HepG2 (cell line): ENCODE results near the gene METTL27. TPM values are rescaled to one million over a fixed set of nuclear protein-coding genes. Genes with fewer than 3 reads are reported as not detected.

ENCODE experiments used
- ATAC-seq: fragments of 200-7000 bp; cut with Tn5 transposase; 3 replicates; pipeline ENCODE4 v1.9.1; 2020; ENCODE audit warnings: mild to moderate bottlenecking, moderate library complexity
- BruUV-seq: library from RNA; stranded (reverse); fragments of 400-500 nt; replicated peaks from 2 replicates; lab custom pipeline; 2021; lab: Mats Ljungman, UMichigan
- CTCF ChIA-PET: fragments of 300-600 bp; formaldehyde crosslinking; extraction: SDS; loops from one replicate; lab custom pipeline; 2021; ENCODE audit warnings: low total read pairs, inconsistent platforms, low intra/inter-chr PET ratio; lab: Yijun Ruan, JAX
- POLR2A ChIA-PET: fragments of 350-600 bp; sonication (Branson Sonifier 250); formaldehyde crosslinking; loops from one replicate; lab custom pipeline; 2020; ENCODE audit warnings: antibody characterized with exemption, inconsistent platforms; lab: Yijun Ruan, JAX
- DNase-seq: peaks from one replicate; pipeline ENCODE4 v3.0.0-alpha.2; 2015; ENCODE audit warnings: low spot score
- FAIRE-seq: peaks from 3 replicates; lab custom pipeline; 2011; peaks lifted over from hg19 to GRCh38; lab: Jason Lieb, UNC
- H2AFZ ChIP-seq: one replicate; pipeline ENCODE4 v1.6.1; 2011; ENCODE audit warnings: low read length, inconsistent platforms
- H3K27ac ChIP-seq: fragments of 300-600 bp; 3 replicates; pipeline ENCODE4 v1.8.0; 2011; ENCODE audit warnings: mixed run types, mild to moderate bottlenecking, mixed read lengths, low read length, inconsistent platforms; ENCODE audit not compliant: insufficient read depth; ENCODE audit errors: extremely low read length
- H3K27me3 ChIP-seq, 2 experiments: fragments of 200-600 bp in 1 of 2; 2 replicates in 1 of 2; 3 replicates in 1 of 2; pipeline versions ENCODE4 v1.6.0 to v1.8.0; 2011; ENCODE audit warnings: low read length in 2 of 2, mild to moderate bottlenecking in 2 of 2, moderate library complexity in 2 of 2, inconsistent platforms in 1 of 2; ENCODE audit not compliant: insufficient read depth in 2 of 2, control insufficient read depth in 1 of 2
- H3K36me3 ChIP-seq, 2 experiments: fragments of 200-600 bp in 1 of 2; replicated peaks in 1 of 2; 2 replicates in 1 of 2; 3 replicates in 1 of 2; pipeline versions ENCODE4 v1.5.1 to v1.8.0; 2011; ENCODE audit warnings: low read length in 2 of 2, inconsistent platforms in 1 of 2; ENCODE audit not compliant: insufficient read depth in 2 of 2, control insufficient read depth in 1 of 2
- H3K4me1 ChIP-seq: 2 replicates; pipeline ENCODE4 v1.5.1; 2012; ENCODE audit warnings: low read length, inconsistent platforms; ENCODE audit not compliant: insufficient read depth
- H3K4me2 ChIP-seq: 2 replicates; pipeline ENCODE4 v1.6.0; 2011; ENCODE audit warnings: low read depth, low read length, inconsistent platforms
- H3K4me3 ChIP-seq, 3 experiments: fragments of 200-600 bp in 1 of 3; sonication (generic), shearing (Covaris generic) in 1 of 3; replicated peaks in 1 of 3; 2 replicates each; pipeline ENCODE4 v1.5.1; 2011 to 2016; ENCODE audit warnings: low read length in 3 of 3, inconsistent platforms in 2 of 3, low read depth in 2 of 3, mild to moderate bottlenecking in 2 of 3, control low read depth in 1 of 3, mixed read lengths in 1 of 3; ENCODE audit not compliant: insufficient read depth in 1 of 3
- H3K79me2 ChIP-seq: one replicate; pipeline ENCODE4 v1.6.1; 2011; ENCODE audit warnings: low read length, inconsistent platforms; ENCODE audit not compliant: insufficient read depth
- H3K9ac ChIP-seq: 2 replicates; pipeline ENCODE4 v1.6.0; 2011; ENCODE audit warnings: mild to moderate bottlenecking, low read depth, low read length, inconsistent platforms; ENCODE audit not compliant: insufficient read depth
- H3K9me3 ChIP-seq: 2 replicates; pipeline ENCODE4 v1.5.1; 2012; ENCODE audit warnings: mild to moderate bottlenecking, low read length
- H4K20me1 ChIP-seq: 2 replicates; pipeline ENCODE4 v1.6.0; 2011; ENCODE audit warnings: inconsistent platforms, mild to moderate bottlenecking, low read length, moderate library complexity; ENCODE audit not compliant: insufficient read depth
- CAMTA2 ChIP-seq: sonication (generic); formaldehyde crosslinking; IDR thresholded peaks from 2 replicates; pipeline ENCODE4 v1.4.0; 2020; ENCODE audit warnings: mild to moderate bottlenecking, missing genetic modification reagents, borderline replicate concordance
- HNF4G ChIP-seq, 2 experiments: sonication (generic) in 1 of 2; formaldehyde crosslinking in 1 of 2; IDR thresholded peaks; 2 replicates each; pipeline versions ENCODE4 v1.4.0 to v1.6.1; 2011 to 2020; ENCODE audit warnings: borderline replicate concordance in 2 of 2, low read depth in 2 of 2, mild to moderate bottlenecking in 2 of 2, low read length in 1 of 2, missing genetic modification reagents in 1 of 2, moderate library complexity in 1 of 2
- KLF6 ChIP-seq: IDR thresholded peaks from 2 replicates; pipeline ENCODE4 v1.8.0; 2016; ENCODE audit warnings: missing biosample characterization, missing genetic modification reagents
- MXD3 ChIP-seq: IDR thresholded peaks from 2 replicates; pipeline ENCODE4 v1.6.1; 2016; ENCODE audit warnings: mild to moderate bottlenecking, missing biosample characterization, missing genetic modification reagents
- PHF20 ChIP-seq: sonication (generic); formaldehyde crosslinking; IDR thresholded peaks from 2 replicates; pipeline ENCODE4 v1.5.0; 2020; ENCODE audit warnings: mild to moderate bottlenecking, missing genetic modification reagents
- RAD21 ChIP-seq: fragments of 450-650 bp; formaldehyde crosslinking; IDR thresholded peaks from 2 replicates; pipeline ENCODE4 v1.5.0; 2020; ENCODE audit warnings: mild to moderate bottlenecking
- ZNF710 ChIP-seq: sonication (generic); formaldehyde crosslinking; IDR thresholded peaks from 2 replicates; pipeline ENCODE4 v1.5.0; 2020; ENCODE audit warnings: mild to moderate bottlenecking, missing genetic modification reagents, borderline replicate concordance
- WGBS: methylation state at CpG from one replicate; pipeline ENCODE4 v1.1.6; 2017; ENCODE audit warnings: low lambda C conversion rate; 5-methylcytosine and 5-hydroxymethylcytosine counted together
- in situ Hi-C: cut with HindIII; loops from 2 replicates; pipeline ENCODE4 v1.10.0; 2017; ENCODE audit warnings: low pct_unique_long_range_greater_than_20kb; ENCODE audit not compliant: extremely low pct_ligation_motif_present
- intact Hi-C: fragments of 100-400 bp; cut with micrococcal nuclease; formaldehyde crosslinking; loops from one replicate; pipeline ENCODE4 v1.10.0; 2022; ENCODE audit not compliant: unreplicated experiment
- polyA plus RNA-seq, 8 experiments: library from polyadenylated mRNA; depleted of rRNA in 3 of 8; stranded (reverse) in 7 of 8; unstranded in 1 of 8; fragments of >200 nt; fragmentation: Illumina TruSeq in 4 of 8; extraction: Trizol in 4 of 8; gene quantifications; 2 replicates each; pipeline versions ENCODE4 v1.2.1 to v1.2.3, GENCODE V29; 2011 to 2016; ENCODE audit warnings: low read depth in 4 of 8, missing spikeins in 1 of 8, mixed read lengths in 1 of 8; ENCODE audit not compliant: insufficient read depth in 1 of 8
- total RNA-seq, 5 experiments: library from RNA; depleted of rRNA; stranded (reverse); fragments of >200 nt; fragmentation: Illumina TruSeq; extraction: Trizol; gene quantifications; 2 replicates each; pipeline ENCODE4 v1.2.3, GENCODE V29; 2016; ENCODE audit warnings: low read depth in 1 of 5

Gene METTL27
- total and polyA plus RNA-seq, 2 of the 13 experiments (the other 11 are each of a cell fraction or from before 2014, with no cell fraction given): 2.0 to 3.0 TPM

- in situ Hi-C loops: no loop called here
- H3K9me3 ChIP-seq: no peaks in the 10 kb centered on the region
- H3K27ac ChIP-seq: peak overlapping the region; percentile 42
- WGBS: 5% methylated on average over 13 of the region's 13 CpGs
- TF ChIP-seq ZNF710 (CRISPR knock-in tag): no peak
- TF ChIP-seq HNF4G (IDR thresholded peaks at IDR 0.05; ENCODE audit: borderline replicate concordance, low read depth, low read length): no peak
- TF ChIP-seq HNF4G (CRISPR knock-in tag; IDR thresholded peaks at IDR 0.05; ENCODE audit: borderline replicate concordance, low read depth): no peak
- no peak for TF ChIP-seq PHF20 (CRISPR knock-in tag)
- no peak for TF ChIP-seq KLF6 (CRISPR knock-in tag)
- no peak for TF ChIP-seq RAD21 (CRISPR knock-in tag)
- TF ChIP-seq CAMTA2 (CRISPR knock-in tag): no peak
- TF ChIP-seq MXD3: no peak
- peak overlapping the region; percentile 46; the same call in 1 of the 2 replicates for H3K9ac ChIP-seq
- FAIRE-seq (no peak), ATAC-seq (no peak), DNase-seq (no peak)
- H3K79me2 ChIP-seq: peaks cover 12% of the 10 kb centered on the region
- CTCF ChIA-PET: no interaction called here
- peak overlapping the region; percentile 70 to 83 (median 75); a peak in 5 of 6 replicates for H3K4me3 ChIP-seq
- H3K4me1 ChIP-seq: peaks cover 55% of the 10 kb centered on the region
- intact Hi-C loops: no loop called here
- H3K27me3 ChIP-seq: no peaks in the 10 kb centered on the region; a peak in 1 of 5 replicates
- H3K36me3 ChIP-seq: no peaks in the 10 kb centered on the region
- POLR2A ChIA-PET: interaction anchor here (0.9 to 5.5 kb wide), 4 partner anchors 9 to 18 kb away, joined by 3 to 55 read pairs (median 4); partner anchors contain the start of gene METTL27
- H3K4me2 ChIP-seq: peak overlapping the region; percentile 98
- no peak overlapping the region for H2AFZ ChIP-seq
- no peaks in the 10 kb centered on the region for H4K20me1 ChIP-seq
- BruUV-seq: no TSS peak
Observed at GRCh38 chr7:73832806-73833205, 9.5 kb downstream of the METTL27 start.
